HEK293 (cell line): Measurements from ENCODE around the gene RPEL1.
"Not testable (repeated sequence)": the region's sequence is repeated elsewhere in the genome, so short reads cannot be mapped to it uniquely, and the experiment has no call there.

Experiments
- CTCF ChIA-PET: fragments of 350-600 bp; formaldehyde crosslinking; extraction: SDS; loops from one replicate; lab custom pipeline; 2021; ENCODE audit warnings: antibody characterized with exemption; lab: Yijun Ruan, JAX
- POLR2A ChIA-PET: fragments of 300-600 bp; formaldehyde crosslinking; extraction: SDS; loops from one replicate; lab custom pipeline; 2020; ENCODE audit warnings: antibody characterized with exemption, inconsistent platforms; lab: Yijun Ruan, JAX
- H3K27ac ChIP-seq: fragments of 200-500 bp; sonication (Bioruptor generic); 2 replicates; pipeline ENCODE4 v1.5.1; 2014; ENCODE audit warnings: low read depth, low read length, control low read depth, inconsistent platforms; ENCODE audit errors: extremely low read depth
- H3K36me3 ChIP-seq, 2 experiments: fragments of 200-500 bp in 1 of 2; sonication (Bioruptor generic) in 1 of 2; 1 replicate in 1 of 2; 2 replicates in 1 of 2; pipeline ENCODE4 v1.5.1; 2014 to 2017; ENCODE audit warnings: inconsistent platforms in 2 of 2, low read length in 2 of 2; ENCODE audit not compliant: control insufficient read depth in 2 of 2, insufficient read depth in 1 of 2
- H3K4me1 ChIP-seq: fragments of 200-500 bp; sonication (Bioruptor generic); 2 replicates; pipeline ENCODE4 v1.5.1; 2014; ENCODE audit warnings: mild to moderate bottlenecking, low read length, inconsistent platforms; ENCODE audit not compliant: control insufficient read depth, insufficient read depth
- H3K4me3 ChIP-seq: 2 replicates; pipeline ENCODE4 v1.5.1; 2011; ENCODE audit warnings: low read depth, mild to moderate bottlenecking, control low read depth, low read length, moderate library complexity
- H3K9me3 ChIP-seq: fragments of 200-500 bp; sonication (Bioruptor generic); 2 replicates; pipeline ENCODE4 v1.5.1; 2014; ENCODE audit warnings: low read depth, low read length, inconsistent platforms; ENCODE audit not compliant: control insufficient read depth, insufficient read depth
- GLI2 ChIP-seq: fragments of 450-650 bp; formaldehyde crosslinking; IDR thresholded peaks from 2 replicates; pipeline ENCODE4; 2017; ENCODE audit warnings: missing biosample characterization, missing genetic modification characterization, low read depth, borderline replicate concordance
- INSM2 ChIP-seq: fragments of 450-650 bp; formaldehyde crosslinking; IDR thresholded peaks from 2 replicates; pipeline ENCODE4 v1.5.1; 2016; ENCODE audit warnings: missing biosample characterization, missing genetic modification characterization
- KLF1 ChIP-seq: fragments of 450-650 bp; formaldehyde crosslinking; IDR thresholded peaks from 2 replicates; pipeline ENCODE4 v1.5.1; 2016; ENCODE audit warnings: missing biosample characterization, missing genetic modification characterization
- KLF17 ChIP-seq: fragments of 450-650 bp; formaldehyde crosslinking; IDR thresholded peaks from 2 replicates; pipeline ENCODE4 v1.5.1; 2016; ENCODE audit warnings: missing biosample characterization, missing genetic modification characterization
- SCRT2 ChIP-seq: fragments of 450-650 bp; formaldehyde crosslinking; IDR thresholded peaks from 2 replicates; pipeline ENCODE4 v1.5.1; 2016; ENCODE audit warnings: missing biosample characterization, missing genetic modification characterization
- TCF7L2 ChIP-seq: IDR thresholded peaks from 2 replicates; pipeline ENCODE4 v1.6.1; 2011; ENCODE audit warnings: low read depth, mild to moderate bottlenecking, inconsistent platforms, low read length, moderate library complexity, borderline replicate concordance
- WT1 ChIP-seq: fragments of 450-650 bp; formaldehyde crosslinking; IDR thresholded peaks from 2 replicates; pipeline ENCODE4 v1.5.1; 2016; ENCODE audit warnings: missing biosample characterization, missing genetic modification characterization
- ZNF121 ChIP-seq: fragments of 450-650 bp; formaldehyde crosslinking; IDR thresholded peaks from 2 replicates; pipeline ENCODE4 v1.5.1; 2016; ENCODE audit warnings: missing biosample characterization, missing genetic modification characterization
- ZNF138 ChIP-seq: fragments of 450-650 bp; formaldehyde crosslinking; IDR thresholded peaks from 2 replicates; pipeline ENCODE4 v1.5.1; 2016; ENCODE audit warnings: missing biosample characterization, missing genetic modification characterization, borderline replicate concordance
- ZNF19 ChIP-seq: fragments of 450-650 bp; formaldehyde crosslinking; IDR thresholded peaks from 2 replicates; pipeline ENCODE4; 2016; ENCODE audit warnings: missing biosample characterization, missing genetic modification characterization, low read depth
- ZNF2 ChIP-seq: fragments of 450-650 bp; formaldehyde crosslinking; IDR thresholded peaks from 2 replicates; pipeline ENCODE4 v1.5.1; 2016; ENCODE audit warnings: missing biosample characterization, missing genetic modification characterization
- ZNF366 ChIP-seq: fragments of 450-650 bp; formaldehyde crosslinking; conservative IDR thresholded peaks from 2 replicates; pipeline ENCODE4 v1.5.1; 2016; ENCODE audit warnings: missing biosample characterization, missing genetic modification characterization
- ZNF48 ChIP-seq: fragments of 450-650 bp; formaldehyde crosslinking; IDR thresholded peaks from 2 replicates; pipeline ENCODE4 v1.5.1; 2016; ENCODE audit warnings: missing biosample characterization, missing genetic modification characterization
- ZNF521 ChIP-seq: fragments of 450-650 bp; formaldehyde crosslinking; IDR thresholded peaks from 2 replicates; pipeline ENCODE4 v1.5.1; 2017; ENCODE audit warnings: missing biosample characterization, mild to moderate bottlenecking, missing genetic modification characterization
- ZNF600 ChIP-seq: fragments of 450-650 bp; formaldehyde crosslinking; IDR thresholded peaks from 2 replicates; pipeline ENCODE4 v1.5.1; 2016; ENCODE audit warnings: missing biosample characterization, missing genetic modification characterization
- ZNF658 ChIP-seq: fragments of 450-650 bp; formaldehyde crosslinking; IDR thresholded peaks from 2 replicates; pipeline ENCODE4; 2016; ENCODE audit warnings: missing biosample characterization, missing genetic modification characterization
- ZNF664 ChIP-seq: fragments of 450-650 bp; formaldehyde crosslinking; IDR thresholded peaks from 2 replicates; pipeline ENCODE4 v1.5.1; 2016; ENCODE audit warnings: missing biosample characterization, missing genetic modification characterization
- ZNF707 ChIP-seq: fragments of 450-650 bp; formaldehyde crosslinking; IDR thresholded peaks from 2 replicates; pipeline ENCODE4 v1.5.1; 2016; ENCODE audit warnings: missing biosample characterization, missing genetic modification characterization
- ZNF785 ChIP-seq: fragments of 450-650 bp; formaldehyde crosslinking; IDR thresholded peaks from 2 replicates; pipeline ENCODE4 v1.5.1; 2016; ENCODE audit warnings: missing biosample characterization, missing genetic modification characterization
- ZNF792 ChIP-seq: fragments of 450-650 bp; formaldehyde crosslinking; IDR thresholded peaks from 2 replicates; pipeline ENCODE4 v1.5.1; 2016; ENCODE audit warnings: missing biosample characterization, missing genetic modification characterization

Gene RPEL1

GRCh38 chr10:103207141-103207540, 38.5 kb upstream of the RPEL1 start:
- H3K4me1 ChIP-seq = peaks cover 4% of the 10 kb centered on the region; the same call in 1 of the 2 replicates
- TF ChIP-seq ZNF785 (tag by site-specific recombination) = no peak
- TF ChIP-seq INSM2 = no peak
- no peak for TF ChIP-seq ZNF521
- TF ChIP-seq KLF1 (tag by site-specific recombination) = no peak
- no peak for TF ChIP-seq ZNF707 (tag by site-specific recombination)
- no peak for TF ChIP-seq ZNF2 (tag by site-specific recombination)
- TF ChIP-seq ZNF792 (tag by site-specific recombination) = no peak
- TF ChIP-seq ZNF19 (tag by site-specific recombination) = no peak
- no peak for TF ChIP-seq TCF7L2
- TF ChIP-seq ZNF366 (tag by site-specific recombination) = no peak
- no peak for TF ChIP-seq ZNF121 (tag by site-specific recombination)
- TF ChIP-seq ZNF48 = no peak
- no peak for TF ChIP-seq WT1 (tag by site-specific recombination)
- TF ChIP-seq ZNF138 (tag by site-specific recombination) = no peak
- no peak for TF ChIP-seq GLI2 (tag by site-specific recombination)
- no peak for TF ChIP-seq ZNF664
- no peak for TF ChIP-seq KLF17 (tag by site-specific recombination)
- no peak for TF ChIP-seq ZNF658 (tag by site-specific recombination)
- no peak overlapping the region for H3K27ac ChIP-seq
- no peaks in the 10 kb centered on the region for H3K9me3 ChIP-seq
- H3K4me3 ChIP-seq = no peak overlapping the region
- POLR2A ChIA-PET = no interaction called here
- CTCF ChIA-PET = no interaction called here
- no peaks in the 10 kb centered on the region for H3K36me3 ChIP-seq

GRCh38 chr10:103207643-103208042, 38.0 kb upstream of the RPEL1 start:
- H3K36me3 ChIP-seq, H3K27ac ChIP-seq, POLR2A ChIA-PET, H3K9me3 ChIP-seq, CTCF ChIA-PET, H3K4me3 ChIP-seq, H3K4me1 ChIP-seq: not testable (repeated sequence)
- TF ChIP-seq SCRT2 (tag by site-specific recombination) = peak; percentile 16; the same call in 1 of the 2 replicates

GRCh38 chr10:103210262-103210661, 35.4 kb upstream of the RPEL1 start:
- TF ChIP-seq ZNF600 (tag by site-specific recombination) = peak; percentile 99
- TF ChIP-seq, all 188 proteins: peak for 1; not testable (repeated sequence) for 187
- H3K9me3 ChIP-seq, H3K27ac ChIP-seq, H3K36me3 ChIP-seq, POLR2A ChIA-PET, H3K4me3 ChIP-seq, CTCF ChIA-PET, H3K4me1 ChIP-seq: not testable (repeated sequence)
